ENCODE measurements around the gene POLR3B. TPM values are rescaled to one million over a fixed set of nuclear protein-coding genes. Genes with fewer than 3 reads are reported as not detected.

Gene POLR3B
- total RNA-seq, 4 donors from 2014 or later = 5.1 to 10.7 (median 7.4) TPM

DNA sequence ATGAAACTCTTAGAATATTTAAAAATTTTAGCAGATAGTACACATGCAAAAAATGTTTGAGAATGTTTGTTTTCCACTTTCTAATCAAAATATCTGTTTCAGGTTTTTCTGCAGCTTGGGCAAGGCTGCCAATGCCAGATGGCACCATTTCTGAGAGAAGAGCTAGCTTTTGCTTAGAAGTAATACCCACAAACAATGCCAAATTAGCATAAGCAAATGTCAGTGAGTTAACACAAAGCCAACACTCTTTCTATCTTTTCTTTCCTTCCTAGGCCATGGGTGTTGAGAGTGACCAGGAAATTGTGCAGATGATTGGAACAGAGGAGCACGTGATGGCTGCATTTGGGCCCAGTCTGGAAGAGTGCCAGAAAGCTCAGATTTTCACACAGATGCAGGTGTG lies 35.2 kb downstream of the POLR3B start:
- Histone ChIP-seq H3K27ac (no peak overlapping the region), H3K4me3 (no peak overlapping the region), H3K9me3 (no peaks in the 10 kb centered on the region), H3K27me3 (no peaks in the 10 kb centered on the region), H3K4me1 (no peaks in the 10 kb centered on the region), H3K36me3 (peaks cover 0 to 31% (median 3%) of the 10 kb centered on the region in 3 donors)
- no peak for DNase-seq
- TF ChIP-seq, protein P1, sequence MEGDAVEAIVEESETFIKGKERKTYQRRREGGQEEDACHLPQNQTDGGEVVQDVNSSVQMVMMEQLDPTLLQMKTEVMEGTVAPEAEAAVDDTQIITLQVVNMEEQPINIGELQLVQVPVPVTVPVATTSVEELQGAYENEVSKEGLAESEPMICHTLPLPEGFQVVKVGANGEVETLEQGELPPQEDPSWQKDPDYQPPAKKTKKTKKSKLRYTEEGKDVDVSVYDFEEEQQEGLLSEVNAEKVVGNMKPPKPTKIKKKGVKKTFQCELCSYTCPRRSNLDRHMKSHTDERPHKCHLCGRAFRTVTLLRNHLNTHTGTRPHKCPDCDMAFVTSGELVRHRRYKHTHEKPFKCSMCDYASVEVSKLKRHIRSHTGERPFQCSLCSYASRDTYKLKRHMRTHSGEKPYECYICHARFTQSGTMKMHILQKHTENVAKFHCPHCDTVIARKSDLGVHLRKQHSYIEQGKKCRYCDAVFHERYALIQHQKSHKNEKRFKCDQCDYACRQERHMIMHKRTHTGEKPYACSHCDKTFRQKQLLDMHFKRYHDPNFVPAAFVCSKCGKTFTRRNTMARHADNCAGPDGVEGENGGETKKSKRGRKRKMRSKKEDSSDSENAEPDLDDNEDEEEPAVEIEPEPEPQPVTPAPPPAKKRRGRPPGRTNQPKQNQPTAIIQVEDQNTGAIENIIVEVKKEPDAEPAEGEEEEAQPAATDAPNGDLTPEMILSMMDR (IDR thresholded peaks at IDR 0.05) = no peak
- TF ChIP-seq POLR2A (IDR thresholded peaks at IDR 0.05) = no peak

DNA sequence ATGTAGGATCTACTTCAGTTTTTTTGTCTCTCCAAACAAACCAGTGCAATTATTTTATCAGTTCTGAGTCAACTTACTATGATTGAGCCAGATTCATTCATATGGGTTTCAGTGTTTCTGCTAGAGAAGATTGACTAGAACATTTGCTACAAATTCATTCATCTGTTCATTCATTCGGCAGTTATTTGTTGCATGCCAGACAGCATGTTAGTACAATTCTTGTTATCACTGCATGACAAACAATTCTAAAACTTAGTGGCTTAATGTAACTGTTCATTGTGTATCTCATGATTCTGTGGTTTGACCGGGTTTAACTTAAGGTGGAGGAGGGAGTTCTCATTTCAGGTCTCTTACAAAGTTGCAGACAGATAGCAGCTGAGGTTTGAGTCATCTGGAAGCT lies 52.3 kb downstream of the POLR3B start:
- TF ChIP-seq POLR2A (IDR thresholded peaks at IDR 0.05) = no peak

DNA sequence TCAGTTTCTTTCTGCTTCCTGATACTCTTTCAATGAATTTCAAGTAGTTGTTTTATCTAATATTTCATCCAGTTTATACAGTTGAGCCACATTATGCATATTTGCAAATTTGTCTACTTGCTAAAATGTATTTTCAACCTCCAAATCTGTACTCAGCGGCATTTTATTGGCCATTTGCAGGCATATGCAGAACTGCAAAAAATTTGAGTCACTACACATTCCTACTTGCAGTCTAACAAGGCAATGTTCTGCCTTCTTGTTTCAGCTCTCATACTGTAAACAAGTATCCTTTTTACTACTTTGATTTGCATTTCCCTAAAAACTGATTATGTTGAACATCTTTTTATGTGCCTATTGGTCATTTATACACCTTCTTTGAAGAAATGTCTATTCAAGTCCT lies 55.0 kb downstream of the POLR3B start:
- Histone ChIP-seq H3K9me3 (no peaks in the 10 kb centered on the region), H3K27ac (no peak overlapping the region), H3K36me3 (no peaks in the 10 kb centered on the region), H3K27me3 (no peaks in the 10 kb centered on the region), H3K4me1 (no peaks in the 10 kb centered on the region), H3K4me3 (no peak overlapping the region)
- no peak for TF ChIP-seq POLR2A (IDR thresholded peaks at IDR 0.05)
- TF ChIP-seq, protein P1 (IDR thresholded peaks at IDR 0.05) = no peak
- DNase-seq = no peak

More for the DNA sequence above, 52.3 kb downstream of the POLR3B start:
- Histone ChIP-seq H3K27ac (no peak overlapping the region), H3K27me3 (no peaks in the 10 kb centered on the region), H3K4me3 (no peak overlapping the region), H3K4me1 (no peaks in the 10 kb centered on the region), H3K36me3 (no peaks in the 10 kb centered on the region), H3K9me3 (no peaks in the 10 kb centered on the region)
- DNase-seq = no peak

DNA sequence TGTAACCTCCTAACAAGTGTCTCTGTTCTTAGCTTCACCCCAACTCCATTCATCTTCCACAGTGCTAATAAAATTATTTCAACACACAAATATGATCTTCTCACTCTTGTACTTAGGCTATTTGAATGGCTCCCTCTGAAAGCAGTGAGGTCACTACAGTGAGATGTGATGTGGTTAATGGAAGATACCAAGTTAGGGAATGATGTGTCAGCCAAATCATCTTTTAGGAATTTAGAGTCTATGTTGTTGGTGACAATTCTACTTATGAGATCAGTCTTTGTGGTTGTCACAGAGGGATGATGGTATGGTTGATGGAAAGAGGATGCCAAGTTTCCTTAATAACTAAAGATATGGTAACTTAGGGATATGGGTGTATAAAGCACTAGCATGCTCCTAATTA lies 57.6 kb downstream of the POLR3B start:
- no peak overlapping the region for H3K27ac ChIP-seq
- H3K4me3 ChIP-seq = no peak overlapping the region
- DNase-seq = no peak
- no peaks in the 10 kb centered on the region for H3K27me3 ChIP-seq
- TF ChIP-seq, protein P1 (IDR thresholded peaks at IDR 0.05) = no peak
- no peak for TF ChIP-seq POLR2A (IDR thresholded peaks at IDR 0.05)
- no peaks in the 10 kb centered on the region for H3K9me3 ChIP-seq
- H3K4me1 ChIP-seq = no peaks in the 10 kb centered on the region
- no peaks in the 10 kb centered on the region for H3K36me3 ChIP-seq

DNA sequence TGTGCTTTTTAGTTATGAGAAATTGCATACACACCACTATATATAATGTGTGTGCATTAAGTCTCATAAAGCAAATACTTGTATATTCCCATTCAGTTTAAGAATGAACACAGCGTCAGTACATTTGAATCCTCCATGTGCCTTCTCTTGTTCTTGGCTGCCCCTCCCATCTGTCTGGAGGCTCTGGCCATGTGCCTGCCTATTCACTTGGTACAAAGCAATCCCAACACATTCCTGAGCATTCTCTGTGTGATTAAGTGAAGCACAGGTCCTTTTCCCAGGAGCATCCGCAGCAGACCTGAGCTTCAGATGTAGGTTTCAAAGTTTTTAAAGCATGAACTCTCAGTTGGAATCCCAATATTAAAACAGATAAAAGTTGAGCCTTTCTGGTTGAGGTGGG lies 58.7 kb downstream of the POLR3B start:
- H3K4me1 ChIP-seq = no peaks in the 10 kb centered on the region
- no peak for DNase-seq
- no peak for TF ChIP-seq POLR2A (IDR thresholded peaks at IDR 0.05)
- TF ChIP-seq, protein P1 (IDR thresholded peaks at IDR 0.05) = no peak
- H3K4me3 ChIP-seq = no peak overlapping the region
- no peaks in the 10 kb centered on the region for H3K9me3 ChIP-seq
- no peak overlapping the region for H3K27ac ChIP-seq
- H3K36me3 ChIP-seq = no peaks in the 10 kb centered on the region
- H3K27me3 ChIP-seq = no peaks in the 10 kb centered on the region

DNA sequence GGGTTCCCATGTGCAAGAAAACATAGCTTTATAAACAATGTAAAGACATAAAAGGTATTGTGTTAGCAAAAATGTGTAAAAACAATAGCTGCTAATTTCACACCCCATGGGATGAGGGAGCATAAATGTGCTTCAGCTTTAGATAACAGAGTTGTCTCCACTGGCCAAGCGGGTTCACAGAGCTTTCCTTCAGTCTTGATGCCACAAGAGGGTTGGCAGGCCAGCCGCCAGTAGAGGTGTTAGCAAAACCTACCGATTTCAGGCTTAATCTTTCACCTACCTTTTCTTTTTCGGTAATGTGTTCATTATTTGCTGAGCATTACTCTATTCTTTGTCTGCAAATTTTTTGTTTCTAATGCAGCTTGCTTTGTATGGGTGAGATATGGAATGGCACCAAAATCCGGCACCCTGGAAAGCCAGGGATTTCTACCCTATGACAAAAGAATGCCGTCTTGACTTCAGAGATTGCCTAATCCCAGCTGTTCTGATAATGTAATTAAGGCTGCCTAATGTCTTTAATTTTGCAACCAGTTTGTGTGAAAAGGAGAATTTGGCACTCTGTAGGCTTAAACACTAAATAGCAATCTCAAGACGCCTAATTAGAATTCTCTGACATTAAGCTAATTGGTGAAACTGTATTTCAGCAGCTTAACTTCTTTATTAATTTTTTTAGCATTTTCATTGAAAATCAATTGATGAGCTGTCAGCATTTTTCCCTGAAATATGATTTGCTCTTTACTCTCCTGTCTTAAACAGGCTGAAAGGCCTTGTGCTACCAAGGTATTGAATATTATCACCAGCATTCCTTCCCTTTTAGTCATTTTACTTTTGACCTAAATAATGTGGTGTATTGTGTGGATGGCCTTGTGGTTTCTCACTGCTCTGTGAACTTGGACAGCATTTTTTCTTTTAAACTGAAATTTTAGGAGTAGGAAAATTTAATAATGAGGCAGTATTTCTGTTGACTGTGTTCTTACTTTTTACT lies 60.7 kb downstream of the POLR3B start:
- H3K4me1 ChIP-seq = no peaks in the 10 kb centered on the region
- no peak overlapping the region for H3K27ac ChIP-seq
- no peaks in the 10 kb centered on the region for H3K9me3 ChIP-seq
- no peak overlapping the region for H3K4me3 ChIP-seq
- no peaks in the 10 kb centered on the region for H3K36me3 ChIP-seq
- TF ChIP-seq, protein P1 (IDR thresholded peaks at IDR 0.05) = no peak
- no peak for TF ChIP-seq POLR2A (IDR thresholded peaks at IDR 0.05)
- no peak for DNase-seq
- H3K27me3 ChIP-seq = no peaks in the 10 kb centered on the region
